ENCODE data around the gene ENPP7.

DNA sequence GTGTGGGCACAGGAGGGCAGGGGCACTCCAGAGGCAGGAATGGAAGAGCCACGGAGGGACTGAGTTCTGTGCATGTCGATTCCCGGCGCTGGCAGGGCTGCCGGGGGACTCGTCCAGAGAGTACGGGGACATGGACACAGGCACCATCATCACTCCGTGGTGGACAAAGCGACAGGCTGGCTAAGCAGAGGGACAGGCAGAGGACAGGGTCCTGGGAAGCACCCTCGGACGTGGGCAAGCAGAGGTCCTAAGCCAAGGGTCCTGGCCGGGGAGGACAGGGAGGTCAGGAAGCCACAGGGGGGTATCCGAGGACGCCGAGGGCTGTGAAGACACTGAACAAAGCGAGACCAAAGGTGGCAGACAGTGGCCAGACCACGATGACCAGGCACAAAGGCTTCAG lies 44.3 kb upstream of the ENPP7 start:
- TF ChIP-seq, protein P1, sequence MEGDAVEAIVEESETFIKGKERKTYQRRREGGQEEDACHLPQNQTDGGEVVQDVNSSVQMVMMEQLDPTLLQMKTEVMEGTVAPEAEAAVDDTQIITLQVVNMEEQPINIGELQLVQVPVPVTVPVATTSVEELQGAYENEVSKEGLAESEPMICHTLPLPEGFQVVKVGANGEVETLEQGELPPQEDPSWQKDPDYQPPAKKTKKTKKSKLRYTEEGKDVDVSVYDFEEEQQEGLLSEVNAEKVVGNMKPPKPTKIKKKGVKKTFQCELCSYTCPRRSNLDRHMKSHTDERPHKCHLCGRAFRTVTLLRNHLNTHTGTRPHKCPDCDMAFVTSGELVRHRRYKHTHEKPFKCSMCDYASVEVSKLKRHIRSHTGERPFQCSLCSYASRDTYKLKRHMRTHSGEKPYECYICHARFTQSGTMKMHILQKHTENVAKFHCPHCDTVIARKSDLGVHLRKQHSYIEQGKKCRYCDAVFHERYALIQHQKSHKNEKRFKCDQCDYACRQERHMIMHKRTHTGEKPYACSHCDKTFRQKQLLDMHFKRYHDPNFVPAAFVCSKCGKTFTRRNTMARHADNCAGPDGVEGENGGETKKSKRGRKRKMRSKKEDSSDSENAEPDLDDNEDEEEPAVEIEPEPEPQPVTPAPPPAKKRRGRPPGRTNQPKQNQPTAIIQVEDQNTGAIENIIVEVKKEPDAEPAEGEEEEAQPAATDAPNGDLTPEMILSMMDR (optimal IDR thresholded peaks at IDR 0.05 in 1 of 3, IDR thresholded peaks at IDR 0.05 in 1 of 3, conservative IDR thresholded peaks at IDR 0.05 in 1 of 3; ENCODE audit: extremely low read depth in 1 of 3, insufficient read depth in 2 of 3, low read length in 3 of 3): no peak
- no peak for TF ChIP-seq EZH2 (IDR thresholded peaks at IDR 0.05; ENCODE audit: low read length)
